HL-60/S4 treated with retinoic acid at 250 ng/mL for 4 days and 3 days (cell line): ENCODE results near the gene SNAPC1.
"Not testable (repeated sequence)": the region's sequence is repeated elsewhere in the genome, so short reads cannot be mapped to it uniquely, and the experiment has no call there.

ENCODE experiments used
- in situ Hi-C: fragments of 300-500 bp; cut with MboI; formaldehyde crosslinking; loops from 2 replicates; pipeline ENCODE4 v1.7.0; 2022; ENCODE audit warnings: low sequenced_read_pairs

SNAPC1 gene

GRCh38 chr14:61749264-61749663 is 13.0 kb upstream of the SNAPC1 start:
- in situ Hi-C loops, result no loop called here

GRCh38 chr14:61749867-61750266 is 12.4 kb upstream of the SNAPC1 start:
- in situ Hi-C loops, result no loop called here

GRCh38 chr14:61750708-61751474 is 11.3 kb upstream of the SNAPC1 start:
- in situ Hi-C loops, result no loop called here

- in situ Hi-C loops, result no loop called here
Measured at GRCh38 chr14:61751475-61751989, 10.7 kb upstream of the SNAPC1 start.

- in situ Hi-C loops, result no loop called here
Measured at GRCh38 chr14:61752626-61753025, 9.6 kb upstream of the SNAPC1 start.

GRCh38 chr14:61753631-61754030 is 8.6 kb upstream of the SNAPC1 start:
- in situ Hi-C loops, result no loop called here

GRCh38 chr14:61754627-61755381 is 7.4 kb upstream of the SNAPC1 start:
- in situ Hi-C loops, result no loop called here

- in situ Hi-C loops, result not testable (repeated sequence)
Measured at GRCh38 chr14:61755382-61755742, 6.9 kb upstream of the SNAPC1 start.

GRCh38 chr14:61756135-61756534 is 6.1 kb upstream of the SNAPC1 start:
- in situ Hi-C loops, result no loop called here

GRCh38 chr14:61759878-61760277 is 2.3 kb upstream of the SNAPC1 start:
- in situ Hi-C loops, result no loop called here

- in situ Hi-C loops, result no loop called here
Measured at GRCh38 chr14:61761557-61761956, 663 bp upstream of the SNAPC1 start.

GRCh38 chr14:61764342-61765122 is 2.3 kb downstream of the SNAPC1 start:
- in situ Hi-C loops, result no loop called here

GRCh38 chr14:61765225-61765943 is 3.2 kb downstream of the SNAPC1 start:
- in situ Hi-C loops, result no loop called here

GRCh38 chr14:61766151-61766550 is 3.9 kb downstream of the SNAPC1 start:
- in situ Hi-C loops, result no loop called here

- in situ Hi-C loops, result no loop called here
Measured at GRCh38 chr14:61768240-61768639, 6.0 kb downstream of the SNAPC1 start.

- in situ Hi-C loops, result no loop called here
Measured at GRCh38 chr14:61769893-61770292, 7.7 kb downstream of the SNAPC1 start.

GRCh38 chr14:61774861-61775260 is 12.6 kb downstream of the SNAPC1 start:
- in situ Hi-C loops, result no loop called here

GRCh38 chr14:61780125-61780524 is 17.9 kb downstream of the SNAPC1 start:
- in situ Hi-C loops, result no loop called here

GRCh38 chr14:61797309-61797708 is 35.1 kb downstream of the SNAPC1 start:
- in situ Hi-C loops, result no loop called here

GRCh38 chr14:61802010-61802568 is 39.9 kb downstream of the SNAPC1 start:
- in situ Hi-C loops, result no loop called here
